ENCODE measurements around the gene LDB2. TPM values are rescaled to one million over a fixed set of nuclear protein-coding genes. Genes with fewer than 3 reads are reported as not detected.

The LDB2 gene
- total RNA-seq, 1 donor from 2014 or later = not detected

- Mint-ChIP-seq H3K36me3 (ENCODE audit: insufficient read depth) (no peaks in the 10 kb centered on the region), H3K9me3 (ENCODE audit: low read depth) (no peaks in the 10 kb centered on the region), H3K4me1 (ENCODE audit: low read depth) (peaks cover 9% of the 10 kb centered on the region), H3K27ac (no peak overlapping the region), H3K4me3 (ENCODE audit: low read depth) (no peak overlapping the region), H3K27me3 (peaks cover 40% of the 10 kb centered on the region)
- no peak for TF ChIP-seq CTCF (IDR thresholded peaks at IDR 0.05; ENCODE audit: unreplicated experiment)
- DNase-seq (ENCODE audit: low spot score, unreplicated experiment) = no peak
These were observed 35.7 kb downstream of the LDB2 start for GRCh38 chr4:16862697-16863096.

- Mint-ChIP-seq H3K36me3 (ENCODE audit: insufficient read depth) (no peaks in the 10 kb centered on the region), H3K27me3 (peaks cover 41% of the 10 kb centered on the region), H3K4me3 (ENCODE audit: low read depth) (no peak overlapping the region), H3K4me1 (ENCODE audit: low read depth) (peaks cover 4% of the 10 kb centered on the region), H3K27ac (no peak overlapping the region), H3K9me3 (ENCODE audit: low read depth) (no peaks in the 10 kb centered on the region)
- no peak for TF ChIP-seq CTCF (IDR thresholded peaks at IDR 0.05; ENCODE audit: unreplicated experiment)
- no peak for DNase-seq (ENCODE audit: low spot score, unreplicated experiment)
These were observed 37.9 kb downstream of the LDB2 start for GRCh38 chr4:16860516-16860915.

- no peak for DNase-seq (ENCODE audit: low spot score, unreplicated experiment)
- Mint-ChIP-seq H3K27ac (no peak overlapping the region), H3K36me3 (ENCODE audit: insufficient read depth) (no peaks in the 10 kb centered on the region), H3K27me3 (peaks cover 37% of the 10 kb centered on the region), H3K9me3 (ENCODE audit: low read depth) (no peaks in the 10 kb centered on the region), H3K4me3 (ENCODE audit: low read depth) (no peak overlapping the region), H3K4me1 (ENCODE audit: low read depth) (peaks cover 4% of the 10 kb centered on the region)
- no peak for TF ChIP-seq CTCF (IDR thresholded peaks at IDR 0.05; ENCODE audit: unreplicated experiment)
These were observed 39.4 kb downstream of the LDB2 start for GRCh38 chr4:16859031-16859430.

GRCh38 chr4:16858275-16858752, 40.1 kb downstream of the LDB2 start:
- H3K4me3 Mint-ChIP-seq (ENCODE audit: low read depth) = no peak overlapping the region
- no peak overlapping the region for H3K27ac Mint-ChIP-seq
- H3K9me3 Mint-ChIP-seq (ENCODE audit: low read depth) = no peaks in the 10 kb centered on the region
- H3K36me3 Mint-ChIP-seq (ENCODE audit: insufficient read depth) = no peaks in the 10 kb centered on the region
- no peak for DNase-seq (ENCODE audit: low spot score, unreplicated experiment)
- no peak for TF ChIP-seq CTCF (IDR thresholded peaks at IDR 0.05; ENCODE audit: unreplicated experiment)
- peaks cover 34% of the 10 kb centered on the region for H3K27me3 Mint-ChIP-seq
- peaks cover 4% of the 10 kb centered on the region for H3K4me1 Mint-ChIP-seq (ENCODE audit: low read depth)

- H3K27me3 Mint-ChIP-seq = peaks cover 29% of the 10 kb centered on the region
- no peak overlapping the region for H3K4me3 Mint-ChIP-seq (ENCODE audit: low read depth)
- no peak overlapping the region for H3K27ac Mint-ChIP-seq
- no peak for TF ChIP-seq CTCF (IDR thresholded peaks at IDR 0.05; ENCODE audit: unreplicated experiment)
- H3K36me3 Mint-ChIP-seq (ENCODE audit: insufficient read depth) = no peaks in the 10 kb centered on the region
- no peak for DNase-seq (ENCODE audit: low spot score, unreplicated experiment)
- H3K9me3 Mint-ChIP-seq (ENCODE audit: low read depth) = no peaks in the 10 kb centered on the region
- H3K4me1 Mint-ChIP-seq (ENCODE audit: low read depth) = peaks cover 4% of the 10 kb centered on the region
These were observed 41.0 kb downstream of the LDB2 start for GRCh38 chr4:16857425-16857824.

Data from progenitor cell of endocrine pancreas (in vitro differentiated cells).